Suppressor macrophage treated with lipopolysaccharide for 4 hours (primary cell): Measurements from ENCODE around the gene NOTCH3.

ENCODE experiments used
- DNase-seq: peaks from one replicate; pipeline ENCODE4 v3.0.0-alpha.2; 2020

NOTCH3 gene

GRCh38 chr19:15200553-15201364, at the start of gene NOTCH3:
TSS of gene NOTCH3 (minus strand) at chr19:15200995. CDS start at chr19:15200905, 90 bp downstream.
- DNase-seq: no peak

GRCh38 chr19:15250640-15250993, 49.8 kb upstream of the NOTCH3 start:
- no peak for DNase-seq

DNA sequence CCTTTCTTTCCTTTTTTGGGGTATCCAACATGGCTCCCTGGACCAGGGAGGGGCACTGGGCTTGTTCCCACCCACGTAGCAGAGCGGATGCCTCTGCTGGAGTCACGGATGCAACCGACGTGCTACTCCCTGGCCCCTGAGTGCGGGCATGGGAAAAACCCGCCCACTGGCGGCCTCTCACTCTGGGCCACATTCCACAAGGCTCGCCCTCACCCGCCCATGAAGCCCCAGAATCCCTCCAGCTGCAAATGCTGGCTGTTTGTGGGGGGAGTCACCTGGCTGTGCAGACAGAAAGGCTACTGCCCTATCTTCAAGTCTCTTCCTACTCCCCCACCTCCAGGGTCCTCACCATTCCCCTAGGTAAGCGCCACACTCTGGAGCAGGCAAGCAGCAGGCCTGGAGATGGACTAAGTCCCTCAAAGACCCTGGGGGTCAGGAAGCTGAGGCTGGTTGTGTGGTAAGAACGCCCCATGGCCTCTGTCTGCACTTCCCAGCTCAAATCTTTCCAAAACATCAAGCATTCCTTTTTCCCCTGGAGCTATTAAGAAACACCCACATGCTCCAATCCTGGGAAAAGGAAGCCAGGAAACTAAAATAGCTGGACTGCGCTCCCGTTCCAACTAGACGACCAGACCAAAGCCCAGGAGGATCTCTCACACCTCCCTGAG, 49.3 kb upstream of the NOTCH3 start:
- DNase-seq: no peak

DNA sequence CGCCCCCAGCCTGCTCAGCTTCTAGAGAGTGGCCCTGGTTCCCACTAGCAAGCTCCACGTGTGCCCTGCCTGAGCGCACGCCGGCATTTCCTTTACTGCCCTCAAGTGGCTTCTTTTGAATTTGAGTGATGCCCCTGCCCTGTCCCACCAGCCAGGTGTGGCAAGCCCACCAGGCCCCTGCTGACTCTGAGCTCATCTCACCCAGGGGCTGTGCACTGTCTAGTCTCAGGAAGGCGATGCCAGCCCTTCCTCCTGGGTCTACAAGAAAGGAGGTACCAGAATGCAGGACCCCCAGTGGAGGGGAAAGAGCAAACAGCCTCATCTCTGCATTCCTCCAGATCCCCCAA, 48.7 kb upstream of the NOTCH3 start:
- DNase-seq: no peak

GRCh38 chr19:15248648-15249527, 48.1 kb upstream of the NOTCH3 start:
- DNase-seq: no peak

DNA sequence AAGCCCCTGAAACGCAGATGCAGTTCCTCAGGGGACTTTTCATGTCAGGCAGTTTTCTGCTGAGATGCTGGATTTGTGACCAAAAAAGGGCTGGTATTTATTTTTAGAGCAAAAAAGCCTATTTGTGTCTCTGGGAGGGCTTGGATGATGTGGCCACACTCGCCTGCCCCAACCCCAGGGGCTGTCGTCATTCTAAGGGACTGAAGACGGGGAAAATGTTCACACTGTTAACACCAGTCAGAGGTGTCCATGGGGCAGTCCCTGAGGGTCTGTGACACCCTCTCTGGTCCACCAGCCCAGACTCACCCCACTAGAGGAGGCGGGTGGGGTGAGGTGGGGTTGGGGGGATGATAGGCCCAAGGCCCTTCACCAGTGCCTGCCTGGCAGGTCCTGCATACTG, 47.3 kb upstream of the NOTCH3 start:
- DNase-seq: no peak

- DNase-seq: no peak
Observed at GRCh38 chr19:15247107-15248014, 46.6 kb upstream of the NOTCH3 start.

DNA sequence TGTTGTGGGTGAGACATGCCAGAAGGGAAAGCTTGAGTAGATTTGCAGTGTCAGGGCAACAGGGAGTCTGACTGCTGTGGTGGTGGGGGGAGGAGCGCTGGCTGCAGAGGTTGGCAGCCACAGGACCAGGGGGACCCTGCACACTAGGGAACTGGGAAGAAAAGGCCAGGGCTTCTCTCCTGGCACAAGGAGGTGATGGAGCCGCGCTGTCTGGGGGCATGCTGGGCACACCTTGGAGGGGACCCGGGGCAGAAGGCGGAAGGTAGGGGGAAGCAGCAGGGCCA, 45.3 kb upstream of the NOTCH3 start:
- no peak for DNase-seq

- DNase-seq: no peak
Observed at GRCh38 chr19:15245370-15246197, 44.8 kb upstream of the NOTCH3 start.

- no peak for DNase-seq
Observed at GRCh38 chr19:15244808-15245207, 44.0 kb upstream of the NOTCH3 start.

- DNase-seq: no peak
Observed at GRCh38 chr19:15244106-15244803, 43.5 kb upstream of the NOTCH3 start.

DNA sequence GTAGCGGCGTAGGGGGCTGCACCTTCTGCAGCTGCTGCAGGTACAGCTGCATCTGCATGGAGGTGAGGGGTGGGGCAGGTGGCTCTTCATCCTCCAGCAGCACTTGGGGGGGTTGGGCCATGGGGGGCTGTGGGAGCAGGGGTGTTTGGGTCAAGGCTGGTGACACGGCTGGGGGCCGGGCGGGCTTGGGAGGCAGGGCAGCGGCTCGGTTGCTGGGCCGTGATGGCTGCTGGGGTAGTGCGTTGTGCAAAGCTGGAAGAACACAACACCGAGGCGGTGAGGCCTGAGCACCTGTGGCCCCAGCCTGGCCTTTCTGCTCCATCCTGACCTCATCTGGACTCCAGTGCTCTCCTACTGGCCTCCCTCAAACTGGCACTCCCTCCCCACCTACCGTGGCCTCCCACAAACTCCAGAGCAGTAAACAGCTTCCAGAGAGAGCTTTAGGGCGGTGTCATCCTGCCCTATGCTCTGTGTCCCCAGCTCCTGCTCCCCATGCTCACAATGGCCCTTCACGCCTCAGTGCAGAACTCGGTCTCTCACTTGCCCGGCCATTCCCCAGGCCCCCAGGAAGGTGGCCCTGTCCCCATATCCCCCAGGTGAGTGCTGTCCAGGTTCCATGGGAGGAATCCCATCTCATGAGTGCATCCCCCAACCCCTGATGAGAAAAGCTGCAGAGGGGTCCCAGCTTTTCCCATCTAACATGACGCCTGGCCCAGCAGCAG, 42.6 kb upstream of the NOTCH3 start:
- DNase-seq: no peak

GRCh38 chr19:15241259-15241910, 40.6 kb upstream of the NOTCH3 start:
- DNase-seq: no peak

GRCh38 chr19:15240515-15240914, 39.7 kb upstream of the NOTCH3 start:
- DNase-seq: no peak

DNA sequence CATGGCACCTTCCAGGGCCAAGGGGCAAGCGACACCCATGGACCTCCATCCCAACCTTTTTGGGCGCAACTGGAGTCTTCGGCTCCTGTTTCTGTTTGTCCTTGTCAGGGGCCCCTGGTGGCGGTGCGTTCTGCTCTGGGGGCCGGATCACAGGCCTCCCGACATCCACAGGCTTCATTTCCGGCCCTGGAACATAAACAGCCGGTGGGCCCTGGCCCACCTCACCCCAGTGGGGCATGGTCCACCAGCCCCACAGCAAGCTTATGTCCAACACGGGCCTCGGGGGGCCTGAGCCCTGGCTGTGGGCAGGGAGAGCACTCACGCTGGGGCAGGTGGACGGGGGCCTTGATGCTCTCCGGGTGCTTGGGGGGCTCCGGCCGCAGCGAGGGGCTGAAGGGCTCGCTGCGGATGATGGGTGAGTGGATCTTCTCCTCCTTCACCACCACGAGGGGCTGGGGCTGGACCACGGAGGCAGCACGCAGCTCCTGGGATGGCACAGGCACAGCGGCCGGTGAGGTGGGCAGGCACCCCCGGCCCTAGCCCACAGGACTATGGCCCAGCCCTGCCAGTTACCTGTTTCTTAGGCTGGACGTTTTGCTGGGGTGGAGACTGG, 38.6 kb upstream of the NOTCH3 start:
- no peak for DNase-seq

- DNase-seq: no peak
Observed at GRCh38 chr19:15238639-15239155, 37.9 kb upstream of the NOTCH3 start.

DNA sequence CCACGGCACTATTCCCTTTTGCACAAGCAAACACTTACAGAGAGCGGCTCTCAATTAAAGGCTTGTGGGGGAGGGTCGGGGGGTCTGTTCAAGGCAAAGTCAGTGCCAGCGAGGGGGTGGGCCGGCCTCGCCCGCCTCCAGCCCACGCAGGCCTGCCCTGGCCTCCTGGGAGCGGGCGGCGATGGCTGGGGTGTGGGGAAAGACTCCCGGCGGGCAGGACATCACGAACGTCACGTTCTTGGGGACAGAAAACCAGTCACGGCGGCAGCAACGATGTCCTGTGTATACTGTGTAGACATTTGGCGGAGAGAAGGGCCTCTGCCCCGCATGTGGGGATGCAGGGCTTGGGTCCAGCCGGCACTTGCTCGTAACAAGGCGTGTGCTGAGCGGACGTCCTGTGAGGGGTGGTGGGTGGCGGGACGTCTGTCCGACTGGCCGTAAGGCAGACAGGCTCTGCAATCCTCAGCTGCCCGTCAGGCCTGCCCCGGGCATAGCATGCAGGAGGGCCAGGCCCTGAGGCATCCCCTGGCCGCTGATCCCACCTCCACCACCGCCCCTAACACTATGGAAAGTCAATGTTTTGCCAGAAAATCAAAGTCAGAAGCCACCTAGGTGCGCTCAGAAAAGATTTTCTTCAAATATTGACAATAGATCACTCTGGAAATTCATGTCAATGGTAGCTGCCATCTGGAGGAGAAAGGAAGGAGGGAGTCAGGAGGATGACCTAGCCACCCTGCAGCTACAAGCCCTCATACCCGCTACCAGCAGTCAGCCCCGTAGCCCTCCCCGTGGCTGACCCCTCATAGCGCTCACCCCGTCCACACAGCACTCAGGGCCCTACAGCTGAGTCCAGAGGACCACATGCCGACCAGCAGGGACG, 37.2 kb upstream of the NOTCH3 start:
- no peak for DNase-seq

DNA sequence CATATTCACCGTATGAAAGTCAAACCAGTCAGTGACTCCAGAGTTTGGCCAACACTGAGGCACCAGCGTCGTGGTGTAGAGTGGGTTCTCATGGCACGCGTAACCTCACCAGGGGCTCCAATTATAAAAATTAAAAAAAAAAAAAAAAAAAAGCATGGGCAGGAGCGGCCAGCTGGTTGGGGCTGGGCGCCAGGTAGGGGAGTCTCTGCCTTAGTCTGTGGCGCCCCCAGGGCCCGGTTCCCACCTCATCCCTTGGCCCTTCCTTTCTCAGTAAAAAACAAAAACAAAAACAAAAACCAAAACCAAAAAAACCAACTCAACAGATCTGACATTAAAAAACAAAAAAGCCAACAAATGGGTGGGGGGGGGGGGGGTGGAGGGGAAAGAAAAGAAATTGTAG, 36.1 kb upstream of the NOTCH3 start:
- no peak for DNase-seq
